SU-DHL-6 (cell line): ENCODE data around the gene CRKL.

ENCODE experiments used
- CTCF ChIP-seq: fragments of 200-600 bp; sonication (generic); IDR thresholded peaks from one replicate; pipeline ENCODE4 v1.5.1; 2017; ENCODE audit warnings: antibody characterized with exemption, mild to moderate bottlenecking, low read length, moderate library complexity; ENCODE audit not compliant: insufficient read depth, poor library complexity, severe bottlenecking
- EZH2phosphoT487 ChIP-seq: fragments of 200-600 bp; sonication (generic), shearing (Covaris generic); conservative IDR thresholded peaks from 2 replicates; pipeline ENCODE4 v1.6.1; 2018; ENCODE audit warnings: mild to moderate bottlenecking, antibody characterized with exemption, low read length, moderate library complexity, mixed read lengths

- TF ChIP-seq CTCF, result no peak
- TF ChIP-seq EZH2phosphoT487, result no peak
Measured at GRCh38 chr22:20931126-20931654, 14.0 kb downstream of the CRKL start.
